ENCODE measurements around the gene LUZP1. TPM values are rescaled to one million over a fixed set of nuclear protein-coding genes. Genes with fewer than 3 reads are reported as not detected.
"Not testable (repeated sequence)": the region's sequence is repeated elsewhere in the genome, so short reads cannot be mapped to it uniquely, and the experiment has no call there.

The LUZP1 gene
- total RNA-seq, 1 donor from 2014 or later = 47.4 TPM

- no peak for DNase-seq (ENCODE audit: extremely low spot score, unreplicated experiment)
- no peaks in the 10 kb centered on the region for H3K27me3 Mint-ChIP-seq (ENCODE audit: unreplicated experiment)
- no peaks in the 10 kb centered on the region for H3K9me3 Mint-ChIP-seq (ENCODE audit: unreplicated experiment)
- H3K4me3 Mint-ChIP-seq (ENCODE audit: unreplicated experiment) = no peak overlapping the region
- peaks cover 64% of the 10 kb centered on the region for H3K4me1 Mint-ChIP-seq (ENCODE audit: unreplicated experiment)
- TF ChIP-seq CTCF (IDR thresholded peaks at IDR 0.05) = no peak
- H3K36me3 Mint-ChIP-seq (ENCODE audit: unreplicated experiment) = no peaks in the 10 kb centered on the region
- peak overlapping the region; percentile 78 for H3K27ac Mint-ChIP-seq (ENCODE audit: unreplicated experiment)
Observed at GRCh38 chr1:23196627-23197328, 28.1 kb upstream of the LUZP1 start.

- TF ChIP-seq CTCF (IDR thresholded peaks at IDR 0.05) = no peak
- Mint-ChIP-seq H3K9me3 (ENCODE audit: unreplicated experiment) (no peaks in the 10 kb centered on the region), H3K4me3 (ENCODE audit: unreplicated experiment) (peak overlapping the region; percentile 49), H3K36me3 (ENCODE audit: unreplicated experiment) (no peaks in the 10 kb centered on the region), H3K27ac (ENCODE audit: unreplicated experiment) (peak overlapping the region; percentile 98), H3K4me1 (ENCODE audit: unreplicated experiment) (peaks cover 71% of the 10 kb centered on the region), H3K27me3 (ENCODE audit: unreplicated experiment) (no peaks in the 10 kb centered on the region)
- no peak for DNase-seq (ENCODE audit: extremely low spot score, unreplicated experiment)
Observed at GRCh38 chr1:23194119-23194984, 25.7 kb upstream of the LUZP1 start.

- no peak overlapping the region for H3K4me3 Mint-ChIP-seq (ENCODE audit: unreplicated experiment)
- no peaks in the 10 kb centered on the region for H3K9me3 Mint-ChIP-seq (ENCODE audit: unreplicated experiment)
- H3K4me1 Mint-ChIP-seq (ENCODE audit: unreplicated experiment) = peaks cover 78% of the 10 kb centered on the region
- H3K27ac Mint-ChIP-seq (ENCODE audit: unreplicated experiment) = peak overlapping the region; percentile 98
- no peaks in the 10 kb centered on the region for H3K36me3 Mint-ChIP-seq (ENCODE audit: unreplicated experiment)
- no peak for TF ChIP-seq CTCF (IDR thresholded peaks at IDR 0.05)
- no peaks in the 10 kb centered on the region for H3K27me3 Mint-ChIP-seq (ENCODE audit: unreplicated experiment)
- no peak for DNase-seq (ENCODE audit: extremely low spot score, unreplicated experiment)
Observed at GRCh38 chr1:23193391-23194118, 24.9 kb upstream of the LUZP1 start.

GRCh38 chr1:23191199-23191598 lies 22.5 kb upstream of the LUZP1 start:
- H3K4me3 Mint-ChIP-seq (ENCODE audit: unreplicated experiment) = no peak overlapping the region
- no peaks in the 10 kb centered on the region for H3K27me3 Mint-ChIP-seq (ENCODE audit: unreplicated experiment)
- no peaks in the 10 kb centered on the region for H3K9me3 Mint-ChIP-seq (ENCODE audit: unreplicated experiment)
- TF ChIP-seq CTCF (IDR thresholded peaks at IDR 0.05) = no peak
- no peak overlapping the region for H3K27ac Mint-ChIP-seq (ENCODE audit: unreplicated experiment)
- peaks cover 64% of the 10 kb centered on the region for H3K4me1 Mint-ChIP-seq (ENCODE audit: unreplicated experiment)
- no peaks in the 10 kb centered on the region for H3K36me3 Mint-ChIP-seq (ENCODE audit: unreplicated experiment)
- no peak for DNase-seq (ENCODE audit: extremely low spot score, unreplicated experiment)

GRCh38 chr1:23188936-23189452 lies 20.3 kb upstream of the LUZP1 start:
- not testable (repeated sequence) for H3K36me3 Mint-ChIP-seq (ENCODE audit: unreplicated experiment); H3K4me3 Mint-ChIP-seq (ENCODE audit: unreplicated experiment); DNase-seq (ENCODE audit: extremely low spot score, unreplicated experiment); H3K9me3 Mint-ChIP-seq (ENCODE audit: unreplicated experiment); H3K27me3 Mint-ChIP-seq (ENCODE audit: unreplicated experiment)
- Mint-ChIP-seq H3K4me1 (ENCODE audit: unreplicated experiment) (peaks cover 51% of the 10 kb centered on the region), H3K27ac (ENCODE audit: unreplicated experiment) (peak overlapping the region; percentile 78)
